Naive thymus-derived CD8-positive, alpha-beta T cell (primary cell): ENCODE data around the gene UBE2I. TPM values are rescaled to one million over a fixed set of nuclear protein-coding genes. Genes with fewer than 3 reads are reported as not detected.

ENCODE experiments used
- ATAC-seq, 2 donors: fragments of 150-1000 bp; cut with Tn5 transposase in 1 of 2; sonication (Bioruptor Pico), chemical (Tn5 transposase) in 1 of 2; 1 replicate in 1 of 2; 2 replicates in 1 of 2; pipeline ENCODE4 v1.10.0; 2021; ENCODE audit warnings: mild to moderate bottlenecking in 2 of 2, moderate library complexity in 2 of 2
- POLR2A ChIA-PET: fragments of 350-600 bp; sonication (Branson Sonifier 250); formaldehyde crosslinking; loops from one replicate; lab custom pipeline; 2021; ENCODE audit warnings: antibody characterized with exemption; lab: Charles Lee
- DNase-seq, 10 donors: peaks; one replicate each; pipeline versions ENCODE4 v3.0.0 to v3.0.0-alpha.2; 2020 to 2022
- H3K27ac Mint-ChIP-seq, 10 donors: one replicate each; pipeline ENCODE4 v1.8.0; 2020 to 2022; ENCODE audit warnings: mild to moderate bottlenecking in 10 of 10, mixed read lengths in 10 of 10, moderate library complexity in 4 of 10, inconsistent platforms in 1 of 10
- H3K27me3 Mint-ChIP-seq, 5 donors: one replicate each; pipeline ENCODE4 v1.8.0; 2021 to 2022; ENCODE audit warnings: mixed read lengths in 5 of 5
- H3K36me3 Mint-ChIP-seq, 3 donors: one replicate each; pipeline ENCODE4 v1.8.0; 2020 to 2022; ENCODE audit warnings: mixed read lengths in 3 of 3, mild to moderate bottlenecking in 2 of 3, inconsistent platforms in 1 of 3
- H3K4me1 Mint-ChIP-seq, 4 donors: one replicate each; pipeline ENCODE4 v1.8.0; 2021 to 2022; ENCODE audit warnings: mixed read lengths in 4 of 4
- H3K4me3 Mint-ChIP-seq, 10 donors: one replicate each; pipeline ENCODE4 v1.8.0; 2020 to 2022; ENCODE audit warnings: mild to moderate bottlenecking in 10 of 10, mixed read lengths in 10 of 10, moderate library complexity in 6 of 10, inconsistent platforms in 1 of 10
- H3K9me3 Mint-ChIP-seq, 9 donors: one replicate each; pipeline ENCODE4 v1.8.0; 2020 to 2022; ENCODE audit warnings: mixed read lengths in 9 of 9, mild to moderate bottlenecking in 3 of 9, inconsistent platforms in 1 of 9, moderate library complexity in 1 of 9
- polyA plus RNA-seq, 3 donors: library from polyadenylated mRNA; unstranded; fragments of 300-500 nt; fragmentation: Illumina TruSeq; gene quantifications; one replicate each; pipeline ENCODE4 v1.2.3, GENCODE V29; 2021
- total RNA-seq, 8 experiments: library from RNA in 2 of 8; stranded (reverse) in 2 of 8; gene quantifications; one replicate each; pipeline ENCODE4 v1.2.3 and lab custom pipeline; 2021 to 2026

Gene UBE2I
- total and polyA plus RNA-seq, 5 experiments from 2014 or later = 87.5 to 250 (median 89.6) TPM

GRCh38 chr16:1366712-1367299 lies 57.4 kb downstream of the UBE2I start:
- POLR2A ChIA-PET = interaction anchor here (0.6 kb wide), 1 partner anchor 560 kb away, joined by 3 read pairs; no protein-coding TSS in a partner anchor
- no peak for ATAC-seq
- DNase-seq = no peak
- H3K36me3 Mint-ChIP-seq = peaks cover 0 to 49% (median 3%) of the 10 kb centered on the region in 3 donors
- no peaks in the 10 kb centered on the region for H3K27me3 Mint-ChIP-seq
- H3K9me3 Mint-ChIP-seq = no peaks in the 10 kb centered on the region
- no peak overlapping the region for H3K4me3 Mint-ChIP-seq
- peaks cover 0 to 8% (median 2%) of the 10 kb centered on the region in 4 donors for H3K4me1 Mint-ChIP-seq
- H3K27ac Mint-ChIP-seq = no peak overlapping the region

- Mint-ChIP-seq H3K4me3 (no peak overlapping the region), H3K27ac (peak overlapping the region in 1 of 10 donors; percentile 75), H3K36me3 (peaks cover 0 to 49% (median 3%) of the 10 kb centered on the region in 3 donors), H3K9me3 (no peaks in the 10 kb centered on the region), H3K27me3 (no peaks in the 10 kb centered on the region), H3K4me1 (peaks cover 0 to 8% (median 2%) of the 10 kb centered on the region in 4 donors)
- DNase-seq (no peak), ATAC-seq (no peak)
- POLR2A ChIA-PET = interaction anchor here (0.7 kb wide), 1 partner anchor 53 kb away, joined by 4 read pairs; no protein-coding TSS in a partner anchor
Measured at GRCh38 chr16:1367486-1368174, 58.2 kb downstream of the UBE2I start.

GRCh38 chr16:1371054-1371978 lies 61.9 kb downstream of the UBE2I start:
- DNase-seq (no peak), ATAC-seq (no peak)
- Mint-ChIP-seq H3K27ac (no peak overlapping the region), H3K4me3 (no peak overlapping the region), H3K9me3 (no peaks in the 10 kb centered on the region), H3K4me1 (peaks cover 0 to under 1% (median 0%) of the 10 kb centered on the region in 4 donors), H3K36me3 (peaks cover 0 to 25% (median 0%) of the 10 kb centered on the region in 3 donors), H3K27me3 (no peaks in the 10 kb centered on the region)
- POLR2A ChIA-PET = no interaction called here

GRCh38 chr16:1372292-1372950 lies 63.0 kb downstream of the UBE2I start:
- no peaks in the 10 kb centered on the region for H3K27me3 Mint-ChIP-seq
- peaks cover 0 to 25% (median 0%) of the 10 kb centered on the region in 3 donors for H3K36me3 Mint-ChIP-seq
- H3K4me1 Mint-ChIP-seq = peaks cover 0 to 3% (median under 1%) of the 10 kb centered on the region in 4 donors
- no peak overlapping the region for H3K4me3 Mint-ChIP-seq
- no peak for DNase-seq
- no peak for ATAC-seq
- POLR2A ChIA-PET = no interaction called here
- no peak overlapping the region for H3K27ac Mint-ChIP-seq
- H3K9me3 Mint-ChIP-seq = no peaks in the 10 kb centered on the region

- ATAC-seq (no peak), DNase-seq (no peak)
- Mint-ChIP-seq H3K27me3 (no peaks in the 10 kb centered on the region), H3K4me3 (no peak overlapping the region), H3K36me3 (peaks cover 0 to 19% (median 0%) of the 10 kb centered on the region in 3 donors), H3K4me1 (peaks cover 8 to 17% (median 12%) of the 10 kb centered on the region in 4 donors), H3K27ac (peak overlapping the region in 1 of 10 donors; percentile 36), H3K9me3 (no peaks in the 10 kb centered on the region)
- POLR2A ChIA-PET = no interaction called here
Measured at GRCh38 chr16:1374418-1375297, 65.2 kb downstream of the UBE2I start.

GRCh38 chr16:1375298-1375640 lies 65.8 kb downstream of the UBE2I start:
- DNase-seq (no peak), ATAC-seq (no peak)
- H3K27ac Mint-ChIP-seq = peak overlapping the region in 1 of 10 donors; percentile 24
- peaks cover 0 to 19% (median 0%) of the 10 kb centered on the region in 3 donors for H3K36me3 Mint-ChIP-seq
- H3K4me3 Mint-ChIP-seq = no peak overlapping the region
- no peaks in the 10 kb centered on the region for H3K9me3 Mint-ChIP-seq
- no peaks in the 10 kb centered on the region for H3K27me3 Mint-ChIP-seq
- POLR2A ChIA-PET = no interaction called here
- H3K4me1 Mint-ChIP-seq = peaks cover 11 to 23% (median 17%) of the 10 kb centered on the region in 4 donors

GRCh38 chr16:1375741-1376410 lies 66.4 kb downstream of the UBE2I start:
- H3K9me3 Mint-ChIP-seq = no peaks in the 10 kb centered on the region
- H3K4me1 Mint-ChIP-seq = peaks cover 11 to 23% (median 18%) of the 10 kb centered on the region in 4 donors
- ATAC-seq (no peak), DNase-seq (no peak)
- no peaks in the 10 kb centered on the region for H3K27me3 Mint-ChIP-seq
- H3K27ac Mint-ChIP-seq = peak overlapping the region in 2 of 10 donors; percentile 24
- peaks cover 0 to 22% (median 0%) of the 10 kb centered on the region in 3 donors for H3K36me3 Mint-ChIP-seq
- no peak overlapping the region for H3K4me3 Mint-ChIP-seq
- POLR2A ChIA-PET = no interaction called here

Other genes with a start within 250 kb of the UBE2I start
- gene SSTR5, start 236.9 kb upstream of the UBE2I start, total RNA-seq = not detected
- not detected for gene SSTR5, start 236.9 kb upstream of the UBE2I start, polyA plus RNA-seq
- not detected for gene C1QTNF8, start 213.4 kb upstream of the UBE2I start, total RNA-seq
- gene C1QTNF8, start 213.4 kb upstream of the UBE2I start, polyA plus RNA-seq = not detected
- 1 to 10 TPM; 2.3 to 2.7 TPM for gene CACNA1H, start 156.5 kb upstream of the UBE2I start, total RNA-seq
- gene CACNA1H, start 156.5 kb upstream of the UBE2I start, polyA plus RNA-seq = 1 to 10 TPM in 1 of 3 donors, under 1 TPM in 2; 0.03 to 1.8 (median 0.95) TPM
- gene TPSG1, start 84.4 kb upstream of the UBE2I start, total RNA-seq = not detected
- gene TPSG1, start 84.4 kb upstream of the UBE2I start, polyA plus RNA-seq = not detected
- not detected for gene TPSB2, start 79.5 kb upstream of the UBE2I start, total RNA-seq
- gene TPSB2, start 79.5 kb upstream of the UBE2I start, polyA plus RNA-seq = not detected
- gene TPSAB1, start 68.9 kb upstream of the UBE2I start, total RNA-seq = not detected
- not detected for gene TPSAB1, start 68.9 kb upstream of the UBE2I start, polyA plus RNA-seq
- gene TPSD1, start 53.6 kb upstream of the UBE2I start, total RNA-seq = not detected
- gene TPSD1, start 53.6 kb upstream of the UBE2I start, polyA plus RNA-seq = not detected
- 1 to 10 TPM; 3.0 to 5.3 TPM for gene BAIAP3, start 24.0 kb downstream of the UBE2I start, total RNA-seq
- 1 to 10 TPM in 1 of 3 donors, under 1 TPM in 2; 0.06 to 1.5 (median 0.85) TPM for gene BAIAP3, start 24.0 kb downstream of the UBE2I start, polyA plus RNA-seq
- gene TSR3, start 42.2 kb downstream of the UBE2I start, total RNA-seq = 10 to 100 TPM; 37.1 to 41.2 TPM
- gene TSR3, start 42.2 kb downstream of the UBE2I start, polyA plus RNA-seq = 10 to 100 TPM; 88.8 to 99.4 (median 96.3) TPM
- 10 to 100 TPM; 56.9 to 65.2 TPM for gene GNPTG, start 42.3 kb downstream of the UBE2I start, total RNA-seq
- 10 to 100 TPM; 44.4 to 57.8 (median 56.6) TPM for gene GNPTG, start 42.3 kb downstream of the UBE2I start, polyA plus RNA-seq
- 100 to 1,000 TPM; 125 to 151 TPM for gene UNKL, start 105.1 kb downstream of the UBE2I start, total RNA-seq
- 10 to 100 TPM in 1 of 3 donors, 1 to 10 TPM in 2; 8.3 to 11.0 (median 8.8) TPM for gene UNKL, start 105.1 kb downstream of the UBE2I start, polyA plus RNA-seq
- gene UQCC4, start 111.1 kb downstream of the UBE2I start, total RNA-seq = 10 to 100 TPM; 10.6 to 10.8 TPM
- gene UQCC4, start 111.1 kb downstream of the UBE2I start, polyA plus RNA-seq = 10 to 100 TPM; 29.9 to 38.6 (median 37.6) TPM
- gene PERCC1, start 121.4 kb downstream of the UBE2I start, total RNA-seq = 1 to 10 TPM; 2.3 to 2.7 TPM
- gene PERCC1, start 121.4 kb downstream of the UBE2I start, polyA plus RNA-seq = under 1 TPM in 1 of 3 donors, not detected in 2; 0.19 TPM
- 10 to 100 TPM; 14.0 to 15.5 TPM for gene CCDC154, start 134.9 kb downstream of the UBE2I start, total RNA-seq
- not detected for gene CCDC154, start 134.9 kb downstream of the UBE2I start, polyA plus RNA-seq
- gene CLCN7, start 165.4 kb downstream of the UBE2I start, total RNA-seq = 100 to 1,000 TPM; 112 to 116 TPM
- 10 to 100 TPM; 18.7 to 34.7 (median 24.2) TPM for gene CLCN7, start 165.4 kb downstream of the UBE2I start, polyA plus RNA-seq
- not detected for gene PTX4, start 179.3 kb downstream of the UBE2I start, total RNA-seq
- not detected for gene PTX4, start 179.3 kb downstream of the UBE2I start, polyA plus RNA-seq
- gene TELO2, start 183.7 kb downstream of the UBE2I start, total RNA-seq = 10 to 100 TPM; 42.6 to 51.5 TPM
- 10 to 100 TPM in 2 of 3 donors, 1 to 10 TPM in 1; 9.8 to 18.1 (median 14.9) TPM for gene TELO2, start 183.7 kb downstream of the UBE2I start, polyA plus RNA-seq
- 100 to 1,000 TPM; 186 to 196 TPM for gene TMEM204, start 224.0 kb downstream of the UBE2I start, total RNA-seq
- 100 to 1,000 TPM in 2 of 3 donors, 10 to 100 TPM in 1; 95.9 to 135 (median 125) TPM for gene TMEM204, start 224.0 kb downstream of the UBE2I start, polyA plus RNA-seq